HG03108 (cell line): Measurements from ENCODE around the gene WDFY1.

Experiments
- ATAC-seq: cut with Tn5 transposase; IDR thresholded peaks from one replicate; pipeline ENCODE4 v1.9.1; 2021; ENCODE audit warnings: moderate library complexity; ENCODE audit not compliant: unreplicated experiment

WDFY1 gene

GRCh38 chr2:223932816-223933800 lies 12.0 kb downstream of the WDFY1 start:
- no peak for ATAC-seq

GRCh38 chr2:223930103-223930976 lies 14.8 kb downstream of the WDFY1 start:
- ATAC-seq: no peak

GRCh38 chr2:223929571-223930102 lies 15.5 kb downstream of the WDFY1 start:
- ATAC-seq: peak; percentile 53

GRCh38 chr2:223928113-223929006 lies 16.8 kb downstream of the WDFY1 start:
- ATAC-seq: no peak

GRCh38 chr2:223925106-223925505 lies 20.0 kb downstream of the WDFY1 start:
- ATAC-seq: no peak

GRCh38 chr2:223923976-223924375 lies 21.2 kb downstream of the WDFY1 start:
- no peak for ATAC-seq

- ATAC-seq: no peak
These were observed 22.8 kb downstream of the WDFY1 start for GRCh38 chr2:223922308-223922707.

- no peak for ATAC-seq
These were observed 23.9 kb downstream of the WDFY1 start for GRCh38 chr2:223921204-223921603.

GRCh38 chr2:223920109-223920508 lies 25.0 kb downstream of the WDFY1 start:
- no peak for ATAC-seq

- ATAC-seq: no peak
These were observed 26.4 kb downstream of the WDFY1 start for GRCh38 chr2:223918671-223919134.

GRCh38 chr2:223916181-223916920 lies 28.8 kb downstream of the WDFY1 start:
- ATAC-seq: no peak

- no peak for ATAC-seq
These were observed 30.1 kb downstream of the WDFY1 start for GRCh38 chr2:223915071-223915470.

- ATAC-seq: no peak
These were observed 30.8 kb downstream of the WDFY1 start for GRCh38 chr2:223914324-223914723.

GRCh38 chr2:223909001-223909741 lies 36.0 kb downstream of the WDFY1 start:
- no peak for ATAC-seq

- ATAC-seq: no peak
These were observed 36.7 kb downstream of the WDFY1 start for GRCh38 chr2:223908304-223908998.

GRCh38 chr2:223905996-223906395 lies 39.1 kb downstream of the WDFY1 start:
- ATAC-seq: no peak

- ATAC-seq: peak; percentile 36
These were observed 43.3 kb downstream of the WDFY1 start for GRCh38 chr2:223901854-223902253.

GRCh38 chr2:223901311-223901710 lies 43.8 kb downstream of the WDFY1 start:
- no peak for ATAC-seq
